Measurements from ENCODE around the gene KRTAP7-1.

KRTAP7-1 gene
- long read RNA-seq, donor 1 = 0 reads
- long read RNA-seq, donor 2 = 0 reads
- long read RNA-seq, donor 3 = 0 reads
- long read RNA-seq, donor 4 = 0 reads
- long read RNA-seq, donor 5 = 0 reads
- long read RNA-seq, donor 6 = 0 reads
- long read RNA-seq, donor 7 = 0 reads
- long read RNA-seq, donor 8 = 0 reads

- no peak for DNase-seq
Observed at GRCh38 chr21:30829659-30830058, at the start of gene KRTAP7-1. KRTAP7-1 (minus strand) TSS chr21:30829759; CDS start chr21:30829698, 61 bp downstream.

DNA sequence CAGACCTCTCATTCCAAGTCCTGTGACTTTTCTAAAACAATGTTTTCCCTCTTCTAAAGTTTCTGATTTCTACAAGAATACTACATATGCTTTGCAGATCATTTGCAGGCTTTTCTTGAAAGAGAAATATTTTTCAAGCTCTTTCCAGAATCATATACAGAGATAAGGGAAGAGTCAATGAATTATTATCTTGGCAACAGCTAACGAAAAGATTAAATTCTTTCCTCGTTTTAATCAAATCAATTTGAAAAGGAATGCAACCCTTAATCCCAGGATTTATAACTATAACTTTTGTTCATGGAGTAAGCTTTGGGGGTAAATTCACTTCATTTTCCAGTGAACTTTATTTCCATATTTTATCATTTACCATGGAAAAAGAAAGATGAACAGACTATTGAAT is 45.0 kb upstream of the KRTAP7-1 start:
- no peak for DNase-seq

GRCh38 chr21:30847627-30848500 is 18.3 kb upstream of the KRTAP7-1 start:
- no peak for DNase-seq

DNA sequence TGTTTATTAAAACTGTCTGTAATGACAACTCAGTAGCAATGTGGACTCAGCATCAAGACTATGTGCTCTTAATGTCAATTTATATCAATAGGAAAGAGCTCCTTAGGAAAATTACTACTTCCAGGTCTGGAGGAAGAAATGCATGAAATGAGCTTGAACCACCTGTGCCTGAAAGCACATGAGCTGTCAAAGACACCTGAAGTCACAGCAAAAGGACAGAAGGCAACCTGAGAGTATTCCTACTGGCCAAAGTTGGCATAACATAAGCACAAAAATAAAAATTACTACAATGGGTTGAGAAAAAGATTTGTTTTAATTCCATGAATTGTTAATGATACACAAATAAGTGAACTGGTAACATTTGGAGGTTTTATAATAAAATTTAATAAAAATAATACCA is 13.4 kb upstream of the KRTAP7-1 start:
- DNase-seq = no peak

DNA sequence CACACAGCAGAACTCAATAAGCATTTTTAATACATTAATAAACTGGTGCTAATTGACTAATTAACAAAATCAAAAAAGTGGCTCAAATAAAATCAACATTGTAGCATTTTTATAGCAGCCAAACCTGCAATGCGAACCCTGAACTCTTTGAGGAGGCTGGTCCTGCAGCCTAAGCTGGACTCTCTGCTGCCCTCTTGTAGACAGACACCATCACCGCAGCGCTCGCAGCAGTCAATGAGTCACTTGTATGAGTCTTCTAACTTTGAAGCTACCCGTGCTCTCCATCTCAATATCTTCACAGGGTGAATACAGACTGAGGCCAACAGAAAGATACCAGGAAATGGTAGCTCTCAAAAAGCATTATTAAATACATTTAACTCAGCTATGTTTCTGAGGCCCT is 9.7 kb upstream of the KRTAP7-1 start:
- no peak for DNase-seq

- DNase-seq = no peak
Observed at GRCh38 chr21:30838536-30838935, 9.0 kb upstream of the KRTAP7-1 start.

GRCh38 chr21:30831194-30831765 is 1.7 kb upstream of the KRTAP7-1 start:
- no peak for DNase-seq

GRCh38 chr21:30818837-30819610 is 10.5 kb downstream of the KRTAP7-1 start:
- no peak for DNase-seq

DNA sequence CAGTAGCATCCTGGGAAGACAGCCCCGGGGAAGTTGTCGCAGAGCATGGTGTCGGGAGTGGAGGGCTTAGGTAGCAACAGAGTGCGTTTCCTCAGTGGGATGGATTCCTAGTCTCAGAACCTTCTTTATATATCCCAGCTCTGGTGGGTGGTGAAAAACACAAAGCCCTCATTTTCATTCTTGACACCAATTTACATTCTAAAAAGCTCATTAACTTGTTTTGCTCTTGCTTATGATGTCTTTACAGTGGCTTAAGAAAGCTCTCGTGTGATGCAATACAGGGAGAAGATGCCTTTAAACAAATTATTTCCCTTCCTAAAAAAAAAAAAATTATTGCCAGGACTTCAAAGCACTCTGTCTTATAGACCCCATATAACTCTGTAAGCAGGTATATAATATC is 16.4 kb downstream of the KRTAP7-1 start, which contains the start of gene KRTAP8-1:
Gene KRTAP8-1 (minus strand): TSS at position 101 of the 400 bp plus-strand sequence. CDS start 54 bp downstream, at position 47.
- DNase-seq = no peak

DNA sequence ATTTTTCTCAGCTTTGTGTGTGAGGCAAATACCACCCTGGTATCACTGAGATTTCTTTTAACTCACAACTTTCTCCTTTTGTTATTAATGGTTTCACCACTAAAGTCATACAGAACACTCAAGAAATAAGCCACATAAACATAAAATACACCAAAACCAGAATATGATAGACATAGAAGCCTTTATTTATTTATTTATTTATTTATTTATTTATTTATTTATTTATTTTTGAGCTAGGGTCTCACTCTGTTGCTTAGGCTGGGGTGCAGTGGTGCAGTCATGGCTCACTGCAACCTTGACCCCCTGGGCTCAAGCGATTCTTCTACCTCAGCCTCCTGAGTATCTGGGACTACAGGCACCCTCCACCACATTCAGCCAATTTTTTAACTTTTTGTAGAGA is 29.0 kb downstream of the KRTAP7-1 start:
- DNase-seq = no peak

DNA sequence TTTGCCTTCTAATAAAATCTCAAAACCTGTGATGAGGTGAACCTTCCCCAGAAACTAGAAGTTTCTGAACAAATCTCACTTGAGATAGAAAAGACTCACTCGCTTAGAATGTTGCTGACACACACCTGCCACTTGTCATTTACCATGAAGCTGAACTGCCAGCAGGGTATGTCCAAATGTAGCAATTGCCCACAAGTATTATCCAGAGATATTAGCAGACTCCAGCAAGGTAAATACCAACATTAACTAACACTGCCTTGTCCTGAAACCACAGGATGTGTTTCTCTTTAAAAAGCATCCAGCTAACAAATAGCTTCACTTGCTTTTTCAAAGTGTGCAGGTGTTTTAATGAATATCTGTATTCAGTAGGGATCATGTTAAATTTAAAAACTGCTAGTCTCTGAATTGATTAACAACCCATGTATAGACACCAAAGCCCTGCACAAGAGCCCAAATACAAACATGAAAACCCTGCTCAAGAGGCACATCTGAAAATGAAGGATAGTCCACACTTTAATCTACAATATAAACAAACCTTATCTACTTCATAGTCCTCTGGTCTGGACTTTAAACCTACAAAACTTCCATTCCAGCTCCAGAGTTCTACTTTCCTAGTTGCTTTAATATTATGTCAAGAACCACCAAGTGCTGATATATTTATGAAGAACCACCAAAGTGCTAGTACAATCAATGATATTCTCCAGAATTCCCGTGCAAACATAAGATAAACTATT is 35.8 kb downstream of the KRTAP7-1 start:
- DNase-seq = no peak

- DNase-seq = no peak
Observed at GRCh38 chr21:30779249-30779648, 50.3 kb downstream of the KRTAP7-1 start.
